Activated T-cell treated with anti-CD3 and anti-CD28 coated beads for 48 hours (primary cell): ENCODE results near the gene SH2D1B.

Experiments
- DNase-seq: peaks from one replicate; pipeline ENCODE4 v3.0.0-alpha.2; 2020; ENCODE audit warnings: low read depth

The SH2D1B gene

GRCh38 chr1:162381941-162382750 lies 29.8 kb downstream of the SH2D1B start:
- no peak for DNase-seq

GRCh38 chr1:162381383-162381782 lies 30.6 kb downstream of the SH2D1B start, which contains the start of gene C1orf226:
TSS of gene C1orf226 (plus strand) at chr1:162381728. CDS start at chr1:162381902, 174 bp downstream.
- no peak for DNase-seq

GRCh38 chr1:162380061-162380846 lies 31.7 kb downstream of the SH2D1B start:
- no peak for DNase-seq

- DNase-seq, result no peak
These were observed 35.2 kb downstream of the SH2D1B start, which contains the start of gene SPATA46 for GRCh38 chr1:162376691-162377090. TSS of gene SPATA46 (minus strand) at chr1:162376854. CDS start at chr1:162376790, 64 bp downstream.

- DNase-seq, result no peak
These were observed 36.5 kb downstream of the SH2D1B start for GRCh38 chr1:162375463-162375862.

- no peak for DNase-seq
These were observed 37.5 kb downstream of the SH2D1B start for GRCh38 chr1:162374406-162374805.

GRCh38 chr1:162373541-162374260 lies 38.2 kb downstream of the SH2D1B start:
- DNase-seq, result no peak

GRCh38 chr1:162373072-162373427 lies 38.9 kb downstream of the SH2D1B start:
- DNase-seq, result no peak

- no peak for DNase-seq
These were observed 39.5 kb downstream of the SH2D1B start for GRCh38 chr1:162372159-162373071.

- DNase-seq, result no peak
These were observed 40.3 kb downstream of the SH2D1B start for GRCh38 chr1:162371611-162372010.

- DNase-seq, result no peak
These were observed 41.2 kb downstream of the SH2D1B start for GRCh38 chr1:162370721-162371120.

- no peak for DNase-seq
These were observed 41.8 kb downstream of the SH2D1B start for GRCh38 chr1:162370161-162370560.

- no peak for DNase-seq
These were observed 42.4 kb downstream of the SH2D1B start for GRCh38 chr1:162369571-162369970.

- no peak for DNase-seq
These were observed 43.5 kb downstream of the SH2D1B start for GRCh38 chr1:162368451-162368850.

GRCh38 chr1:162367772-162368171 lies 44.2 kb downstream of the SH2D1B start:
- DNase-seq, result no peak

- DNase-seq, result no peak
These were observed 44.9 kb downstream of the SH2D1B start for GRCh38 chr1:162367073-162367472.

GRCh38 chr1:162366671-162367070 lies 45.3 kb downstream of the SH2D1B start:
- no peak for DNase-seq

- DNase-seq, result no peak
These were observed 45.8 kb downstream of the SH2D1B start for GRCh38 chr1:162366149-162366548.

GRCh38 chr1:162365284-162366020 lies 46.5 kb downstream of the SH2D1B start:
- no peak for DNase-seq

GRCh38 chr1:162364498-162364897 lies 47.4 kb downstream of the SH2D1B start:
- no peak for DNase-seq

- no peak for DNase-seq
These were observed 48.1 kb downstream of the SH2D1B start for GRCh38 chr1:162363823-162364222.
